Measurements from ENCODE around the gene TIMM17A. TPM values are rescaled to one million over a fixed set of nuclear protein-coding genes. Genes with fewer than 3 reads are reported as not detected.
"Not testable (repeated sequence)": the region's sequence is repeated elsewhere in the genome, so short reads cannot be mapped to it uniquely, and the experiment has no call there.

The TIMM17A gene
- total RNA-seq, 2 experiments from 2014 or later: 43.8 to 67.2 TPM

DNA sequence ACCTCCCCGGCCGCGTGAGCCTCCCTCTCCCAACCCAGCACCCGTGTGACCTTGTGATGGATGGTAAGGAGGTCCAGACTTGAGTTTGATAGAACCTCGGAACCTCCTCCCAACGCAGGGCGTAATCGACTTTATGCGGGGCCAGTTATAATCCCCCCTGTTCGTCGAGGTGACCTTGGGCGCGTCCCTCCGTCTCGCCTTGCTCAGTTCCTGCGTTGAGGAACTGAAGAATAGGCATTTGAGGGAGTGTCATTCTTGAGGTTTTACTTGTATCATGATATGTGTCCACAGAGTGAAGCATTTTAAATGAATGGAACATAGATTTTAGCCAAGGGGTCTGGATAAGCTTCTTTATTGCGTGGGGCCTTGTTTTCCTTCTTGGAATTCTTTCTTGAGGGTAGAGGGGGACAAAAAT lies 433 bp downstream of the TIMM17A start:
- Histone ChIP-seq H3K4me1 (ENCODE audit: insufficient read depth, low read length, poor library complexity, severe bottlenecking) (peaks cover 20% of the 10 kb centered on the region), H3K4me2 (ENCODE audit: low read length) (peak overlapping the region; percentile 81), H4K20me1 (ENCODE audit: insufficient read depth, low read length) (no peaks in the 10 kb centered on the region), H3K9me3 (ENCODE audit: low read length) (no peaks in the 10 kb centered on the region), H3K36me3 (ENCODE audit: insufficient read depth, low read length) (peaks cover 33% of the 10 kb centered on the region), H2AFZ (ENCODE audit: low read length) (peak overlapping the region; percentile 92), H3K79me2 (ENCODE audit: insufficient read depth, low read depth, low read length) (peaks cover 25% of the 10 kb centered on the region), H3K27ac (ENCODE audit: low read depth, low read length, poor library complexity, severe bottlenecking) (peak overlapping the region; percentile 31), H3K4me3 (ENCODE audit: low read depth, low read length, poor library complexity, severe bottlenecking) (peak overlapping the region; percentile 94), H3K9me2 (ENCODE audit: insufficient read depth, low read length) (no peaks in the 10 kb centered on the region)
- intact Hi-C loops (cut with micrococcal nuclease; ENCODE audit: unreplicated experiment): no loop called here
- ChIA-PET POLR2A (interaction anchor here (2.1 kb wide), 1 partner anchor 75 kb away, joined by 4 read pairs; no protein-coding TSS in a partner anchor), CTCF (ENCODE audit: unreplicated experiment) (no interaction called here)
- DNase-seq (ENCODE audit: low spot score): peak; percentile 38
- TF ChIP-seq, protein P1, sequence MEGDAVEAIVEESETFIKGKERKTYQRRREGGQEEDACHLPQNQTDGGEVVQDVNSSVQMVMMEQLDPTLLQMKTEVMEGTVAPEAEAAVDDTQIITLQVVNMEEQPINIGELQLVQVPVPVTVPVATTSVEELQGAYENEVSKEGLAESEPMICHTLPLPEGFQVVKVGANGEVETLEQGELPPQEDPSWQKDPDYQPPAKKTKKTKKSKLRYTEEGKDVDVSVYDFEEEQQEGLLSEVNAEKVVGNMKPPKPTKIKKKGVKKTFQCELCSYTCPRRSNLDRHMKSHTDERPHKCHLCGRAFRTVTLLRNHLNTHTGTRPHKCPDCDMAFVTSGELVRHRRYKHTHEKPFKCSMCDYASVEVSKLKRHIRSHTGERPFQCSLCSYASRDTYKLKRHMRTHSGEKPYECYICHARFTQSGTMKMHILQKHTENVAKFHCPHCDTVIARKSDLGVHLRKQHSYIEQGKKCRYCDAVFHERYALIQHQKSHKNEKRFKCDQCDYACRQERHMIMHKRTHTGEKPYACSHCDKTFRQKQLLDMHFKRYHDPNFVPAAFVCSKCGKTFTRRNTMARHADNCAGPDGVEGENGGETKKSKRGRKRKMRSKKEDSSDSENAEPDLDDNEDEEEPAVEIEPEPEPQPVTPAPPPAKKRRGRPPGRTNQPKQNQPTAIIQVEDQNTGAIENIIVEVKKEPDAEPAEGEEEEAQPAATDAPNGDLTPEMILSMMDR (conservative IDR thresholded peaks at IDR 0.05; ENCODE audit: low read length): no peak
- TF ChIP-seq EZH2phosphoT487 (IDR thresholded peaks at IDR 0.05; ENCODE audit: borderline replicate concordance, low read depth, low read length): no peak
- BruUV-seq (replicated peaks): no TSS peak

DNA sequence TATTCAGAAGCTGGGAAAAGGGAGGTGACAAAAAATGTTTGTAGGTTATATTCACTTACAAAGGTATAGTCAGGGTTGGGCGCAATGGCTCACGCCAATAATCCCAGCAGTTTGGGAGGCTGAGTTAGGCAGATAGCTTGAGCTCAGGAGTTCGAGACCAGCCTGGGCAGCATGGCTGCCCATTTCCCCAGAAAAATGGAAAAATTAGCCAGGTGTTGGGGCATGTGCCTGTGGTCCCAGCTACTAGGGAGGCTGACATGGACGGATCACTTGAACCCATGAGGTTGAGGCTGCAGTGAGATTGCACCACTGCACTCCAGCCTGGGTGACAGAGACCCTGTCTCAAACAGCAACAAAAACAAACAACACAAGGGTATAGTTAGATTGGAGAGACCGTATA lies 3.0 kb downstream of the TIMM17A start:
- TF ChIP-seq, protein P1 (conservative IDR thresholded peaks at IDR 0.05; ENCODE audit: low read length): no peak
- TF ChIP-seq EZH2phosphoT487 (IDR thresholded peaks at IDR 0.05; ENCODE audit: borderline replicate concordance, low read depth, low read length): no peak
- Histone ChIP-seq H3K4me2 (ENCODE audit: low read length) (no peak overlapping the region), H3K4me1 (ENCODE audit: insufficient read depth, low read length, poor library complexity, severe bottlenecking) (peaks cover 20% of the 10 kb centered on the region), H4K20me1 (ENCODE audit: insufficient read depth, low read length) (no peaks in the 10 kb centered on the region), H3K79me2 (ENCODE audit: insufficient read depth, low read depth, low read length) (peaks cover 25% of the 10 kb centered on the region), H2AFZ (ENCODE audit: low read length) (no peak overlapping the region), H3K4me3 (ENCODE audit: low read depth, low read length, poor library complexity, severe bottlenecking) (no peak overlapping the region), H3K9me3 (ENCODE audit: low read length) (no peaks in the 10 kb centered on the region), H3K9me2 (ENCODE audit: insufficient read depth, low read length) (no peaks in the 10 kb centered on the region), H3K36me3 (ENCODE audit: insufficient read depth, low read length) (peaks cover 59% of the 10 kb centered on the region), H3K27ac (ENCODE audit: low read depth, low read length, poor library complexity, severe bottlenecking) (no peak overlapping the region)
- DNase-seq (ENCODE audit: low spot score): no peak
- no TSS peak for BruUV-seq (replicated peaks)
- ChIA-PET CTCF (ENCODE audit: unreplicated experiment) (no interaction called here), POLR2A (interaction anchor here (0.7 to 1.5 kb wide), 2 partner anchors 128 to 1418 kb away, joined by 3 to 6 read pairs; no protein-coding TSS in a partner anchor)
- intact Hi-C loops (cut with micrococcal nuclease; ENCODE audit: unreplicated experiment): no loop called here

DNA sequence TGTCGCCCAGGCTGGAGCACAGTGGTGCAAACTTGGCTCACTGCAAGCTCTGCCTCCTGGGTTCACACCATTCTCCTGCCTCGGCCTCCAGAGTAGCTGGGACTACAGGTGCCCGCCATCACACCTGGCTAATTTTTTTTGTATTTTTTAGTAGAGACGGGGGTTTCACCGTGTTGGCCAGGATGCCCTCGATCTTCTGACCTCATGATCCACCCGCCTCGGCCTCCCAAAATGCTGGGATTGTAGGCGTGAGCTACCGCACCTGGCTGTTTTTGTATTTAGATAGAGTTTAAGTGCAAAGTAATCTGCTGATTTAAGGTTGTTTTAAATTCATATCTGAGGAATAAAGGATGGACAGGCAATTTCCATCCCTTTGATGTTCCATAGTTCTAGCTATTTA lies 7.1 kb downstream of the TIMM17A start:
- CTCF ChIA-PET (ENCODE audit: unreplicated experiment); H2AFZ ChIP-seq (ENCODE audit: low read length); BruUV-seq (replicated peaks); intact Hi-C loops (cut with micrococcal nuclease; ENCODE audit: unreplicated experiment); DNase-seq (ENCODE audit: low spot score); H4K20me1 ChIP-seq (ENCODE audit: insufficient read depth, low read length); H3K4me2 ChIP-seq (ENCODE audit: low read length); H3K4me3 ChIP-seq (ENCODE audit: low read depth, low read length, poor library complexity, severe bottlenecking); H3K9me2 ChIP-seq (ENCODE audit: insufficient read depth, low read length); H3K9me3 ChIP-seq (ENCODE audit: low read length); H3K79me2 ChIP-seq (ENCODE audit: insufficient read depth, low read depth, low read length); H3K27ac ChIP-seq (ENCODE audit: low read depth, low read length, poor library complexity, severe bottlenecking); H3K4me1 ChIP-seq (ENCODE audit: insufficient read depth, low read length, poor library complexity, severe bottlenecking): not testable (repeated sequence)
- peaks cover 84% of the 10 kb centered on the region for H3K36me3 ChIP-seq (ENCODE audit: insufficient read depth, low read length)
- POLR2A ChIA-PET: interaction anchor here (0.8 to 1.4 kb wide), 2 partner anchors 10 to 76 kb away, joined by 3 read pairs; no protein-coding TSS in a partner anchor

Measured in OCI-LY7 (cell line).